GM19099 (cell line): ENCODE measurements around the gene ZNF778.
A peak's percentile ranks its signal among the peaks of the same experiment; 100 is the strongest.

Source experiments
- POLR2A ChIP-seq: IDR thresholded peaks from 3 replicates; pipeline ENCODE4 v1.6.1; 2011; ENCODE audit warnings: low read depth; ENCODE audit not compliant: insufficient read length; ENCODE audit errors: extremely low read depth

ZNF778 gene

DNA sequence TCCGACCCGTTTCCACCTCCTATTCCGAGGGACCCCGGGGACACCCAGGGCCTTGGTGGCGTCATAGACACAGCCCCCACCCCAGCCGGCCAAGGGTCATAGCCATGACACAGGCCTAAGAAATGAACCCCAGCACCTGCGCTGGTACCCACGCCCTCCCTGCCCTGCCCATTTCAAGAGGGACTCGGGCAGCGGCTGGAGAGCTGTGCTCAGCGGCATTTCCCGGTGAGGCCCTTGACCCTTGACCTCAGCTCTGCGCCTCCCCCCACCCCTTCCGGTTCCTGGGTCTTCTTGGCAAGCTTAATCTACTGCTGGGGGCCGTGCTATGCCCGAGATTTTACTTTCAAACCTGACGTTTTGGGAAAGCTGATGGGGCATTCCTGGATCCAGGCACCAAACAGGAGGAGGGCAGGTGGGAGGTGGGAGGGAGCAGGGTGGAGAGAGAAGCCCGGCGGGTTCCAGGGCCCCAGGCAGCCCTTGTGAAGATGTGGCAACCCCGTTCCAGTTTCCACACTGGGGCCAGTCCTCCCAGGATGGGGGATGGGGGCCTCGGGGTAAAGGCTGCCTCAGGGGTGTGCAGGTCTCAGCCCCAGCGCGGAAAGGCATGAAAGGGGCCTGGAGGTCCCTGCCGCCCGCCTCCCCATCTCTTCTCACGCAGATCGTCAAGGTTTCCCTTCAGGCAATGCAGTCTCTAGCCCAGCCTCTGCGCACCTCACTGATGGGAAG is 17.2 kb upstream of the ZNF778 start, which contains the start of gene SLC22A31:
Gene SLC22A31 (minus strand): TSS at position 414 of the 726 bp plus-strand sequence. CDS start 36 bp downstream, at position 378.
- no peak for TF ChIP-seq POLR2A

DNA sequence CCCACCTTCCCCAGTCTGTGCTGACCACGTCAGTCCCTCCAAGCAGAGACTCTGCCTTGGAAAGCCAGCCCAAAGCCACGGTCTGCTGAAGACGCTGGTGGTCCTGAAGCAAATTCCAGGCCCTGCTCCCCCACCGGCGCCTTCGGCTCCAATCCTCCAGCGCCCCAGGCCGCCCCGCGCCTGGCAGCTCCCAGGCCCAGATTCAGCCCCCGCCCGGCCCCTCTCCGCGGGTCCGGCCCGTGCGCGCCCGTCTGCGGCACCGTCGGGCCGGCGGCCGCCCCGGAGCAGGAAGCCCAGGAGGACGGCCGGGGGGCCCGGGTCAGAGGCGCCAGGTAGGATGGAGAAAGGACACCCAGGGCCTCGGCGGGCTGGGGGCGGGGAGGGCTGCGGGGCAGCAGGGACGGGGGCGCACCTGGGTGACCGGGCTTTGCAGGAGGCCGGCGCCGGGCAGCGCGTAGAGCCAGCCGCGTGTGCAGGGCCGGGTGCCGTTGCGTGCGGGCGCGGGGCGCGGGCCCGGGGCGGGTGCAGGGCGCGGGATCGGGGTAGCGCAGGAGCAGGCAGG is 16.6 kb upstream of the ZNF778 start:
- no peak for TF ChIP-seq POLR2A

GRCh38 chr16:89201439-89202377 is 15.8 kb upstream of the ZNF778 start:
- no peak for TF ChIP-seq POLR2A

DNA sequence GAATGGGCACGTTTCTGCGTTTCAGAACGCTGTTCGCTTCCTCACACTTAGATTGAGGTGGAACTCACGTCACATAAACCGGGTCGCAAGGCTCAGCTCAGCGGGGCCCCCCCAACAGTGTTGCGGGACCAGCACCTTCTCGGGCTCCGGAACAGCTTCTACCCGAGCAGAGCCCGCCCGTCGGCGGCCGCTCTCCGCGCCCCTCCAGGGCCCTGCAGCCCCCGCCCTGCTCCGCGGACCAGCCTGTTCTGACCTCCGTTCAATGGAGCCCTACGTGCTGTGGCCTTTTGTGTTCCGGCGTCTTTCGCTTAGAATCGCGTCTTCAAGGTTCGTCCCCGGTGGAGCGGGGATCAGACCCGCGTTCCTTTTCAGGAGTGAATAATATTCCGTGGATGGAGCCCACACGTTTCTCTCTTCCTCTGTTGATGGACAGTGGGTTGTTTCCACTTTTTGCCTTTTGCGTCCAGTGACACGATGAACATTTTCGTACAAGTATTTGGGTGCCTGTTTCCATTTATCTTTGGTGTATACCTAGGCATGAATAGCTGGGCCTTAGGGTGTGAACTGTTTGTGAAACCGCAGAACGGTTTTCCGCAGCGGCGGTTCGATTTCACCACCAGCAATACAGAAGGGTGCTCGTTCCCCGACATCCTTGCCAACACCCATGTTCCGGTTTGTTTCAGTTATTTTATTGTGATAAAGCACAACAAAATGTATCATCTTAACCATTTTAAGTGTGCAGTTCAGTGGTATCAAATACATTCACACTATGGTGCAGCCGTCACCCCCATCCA is 14.9 kb upstream of the ZNF778 start:
- no peak for TF ChIP-seq POLR2A

GRCh38 chr16:89207993-89208392 is 9.5 kb upstream of the ZNF778 start:
- no peak for TF ChIP-seq POLR2A

DNA sequence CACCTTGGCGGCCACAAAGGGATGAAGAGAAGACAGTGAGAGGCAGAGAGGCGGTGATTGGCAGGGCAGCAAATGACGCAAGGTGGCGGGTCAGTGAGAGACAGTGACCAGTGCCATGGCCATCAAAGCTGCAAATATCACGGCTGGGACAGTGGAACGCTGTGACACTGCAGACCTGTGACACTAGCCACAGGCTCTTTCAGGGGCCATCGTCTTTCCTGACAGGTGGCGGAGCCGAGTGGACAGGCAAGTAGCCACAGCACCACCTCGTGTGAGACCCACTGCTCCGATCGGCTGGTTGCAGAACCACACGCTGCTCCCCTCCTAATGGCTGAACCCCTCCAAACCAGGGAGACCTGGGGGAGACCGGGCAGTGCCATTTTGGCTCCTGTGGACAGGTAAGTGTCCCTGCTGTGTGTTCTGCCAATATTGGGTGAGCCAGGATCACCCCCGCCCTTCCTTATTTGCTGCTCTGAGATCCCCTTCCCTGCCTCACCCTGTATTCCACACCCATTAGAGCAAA is 7.9 kb upstream of the ZNF778 start:
- TF ChIP-seq POLR2A, result no peak

GRCh38 chr16:89210165-89210903 is 7.2 kb upstream of the ZNF778 start:
- TF ChIP-seq POLR2A, result no peak

- TF ChIP-seq POLR2A, result no peak
Observed at GRCh38 chr16:89210904-89211515, 6.5 kb upstream of the ZNF778 start.

DNA sequence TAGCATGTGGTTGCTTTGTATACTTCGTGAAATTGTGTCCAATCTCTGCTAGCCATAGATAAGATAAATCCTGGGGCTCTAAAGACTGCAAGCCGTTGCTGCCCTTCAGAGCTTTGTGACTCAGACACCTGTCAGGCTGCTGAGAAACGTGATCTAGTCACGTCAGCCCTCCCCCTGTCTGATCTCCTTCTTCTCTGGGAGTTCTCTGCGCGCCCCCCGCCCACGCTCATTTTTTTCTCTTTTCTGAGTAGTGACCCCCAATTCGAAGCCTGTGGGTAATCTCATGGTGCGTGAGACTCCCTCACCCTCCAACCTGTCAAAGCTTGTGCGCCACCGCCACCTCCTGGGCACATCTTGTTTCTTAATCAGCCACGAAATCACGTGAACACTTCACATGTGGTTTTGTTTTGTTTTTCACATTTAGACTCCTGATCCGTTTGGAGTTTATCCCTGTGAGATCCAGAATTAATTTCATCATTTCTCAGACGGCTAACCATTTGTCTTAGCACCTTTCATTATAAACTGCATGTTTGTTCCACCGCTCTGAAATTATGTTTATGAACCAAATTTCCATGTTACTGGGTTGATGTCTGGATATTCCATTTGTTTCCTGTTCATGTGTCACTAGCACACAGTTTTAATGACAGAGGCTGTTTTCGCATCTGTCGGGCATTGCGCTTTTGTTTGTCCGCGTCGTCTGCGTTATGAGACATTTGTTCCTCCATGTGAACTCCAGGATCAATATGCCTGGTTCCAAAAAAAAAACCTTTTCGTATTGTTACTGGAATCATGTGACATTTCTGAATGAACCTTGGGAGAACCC is 977 bp upstream of the ZNF778 start:
- TF ChIP-seq POLR2A, result peak; percentile 20

DNA sequence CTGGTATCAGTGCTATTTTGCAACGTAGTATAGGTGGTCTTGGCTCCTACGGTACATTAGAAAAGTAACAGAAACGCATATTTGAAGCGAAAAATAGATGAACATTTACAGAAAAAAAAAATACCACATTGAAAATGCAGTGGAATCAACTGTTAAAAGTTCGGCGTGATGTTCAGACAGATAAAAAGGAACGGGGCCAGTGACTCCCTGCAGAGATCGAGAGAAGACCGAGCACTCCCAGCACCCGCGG is 440 bp upstream of the ZNF778 start:
- TF ChIP-seq POLR2A, result no peak

DNA sequence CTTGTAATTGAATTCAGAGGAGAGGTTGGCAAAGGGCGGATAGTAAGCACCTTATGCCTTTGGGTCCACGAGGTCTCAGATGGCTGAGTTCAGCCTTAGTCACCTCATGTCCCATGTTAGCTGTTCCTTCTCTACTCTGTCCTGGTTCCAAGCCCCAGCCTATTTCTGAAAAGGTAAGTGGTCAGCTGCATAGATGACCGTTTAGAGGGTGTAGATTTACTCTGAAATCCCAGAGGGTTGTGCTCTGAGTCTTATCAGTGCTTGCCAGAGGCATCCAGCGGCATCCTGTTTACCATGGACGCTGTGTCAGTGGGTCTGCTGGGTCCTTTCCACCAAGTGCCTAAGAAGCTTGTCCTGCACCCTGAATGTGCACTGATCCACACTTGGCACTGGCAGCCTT is 1.9 kb downstream of the ZNF778 start:
- TF ChIP-seq POLR2A, result no peak

DNA sequence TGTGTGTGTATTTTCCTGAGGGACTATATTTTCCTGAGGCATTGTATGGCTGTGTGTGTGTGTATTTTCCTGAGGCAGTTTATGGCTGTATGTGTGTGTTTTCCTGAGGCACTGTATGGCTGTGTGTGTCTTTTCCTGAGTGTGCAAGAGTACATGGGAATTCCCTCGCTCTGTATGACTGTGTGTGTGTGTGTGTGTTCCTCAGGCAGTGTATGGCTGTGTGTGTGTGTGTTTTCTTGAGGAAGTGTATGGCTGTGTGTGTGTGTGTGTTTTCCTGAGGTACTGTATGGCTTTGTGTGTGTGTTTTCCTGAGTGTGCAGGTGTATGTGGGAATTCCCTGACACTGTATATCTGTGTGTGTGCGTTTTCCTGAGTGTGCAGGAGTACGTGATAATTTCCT is 4.1 kb downstream of the ZNF778 start:
- TF ChIP-seq POLR2A, result no peak

DNA sequence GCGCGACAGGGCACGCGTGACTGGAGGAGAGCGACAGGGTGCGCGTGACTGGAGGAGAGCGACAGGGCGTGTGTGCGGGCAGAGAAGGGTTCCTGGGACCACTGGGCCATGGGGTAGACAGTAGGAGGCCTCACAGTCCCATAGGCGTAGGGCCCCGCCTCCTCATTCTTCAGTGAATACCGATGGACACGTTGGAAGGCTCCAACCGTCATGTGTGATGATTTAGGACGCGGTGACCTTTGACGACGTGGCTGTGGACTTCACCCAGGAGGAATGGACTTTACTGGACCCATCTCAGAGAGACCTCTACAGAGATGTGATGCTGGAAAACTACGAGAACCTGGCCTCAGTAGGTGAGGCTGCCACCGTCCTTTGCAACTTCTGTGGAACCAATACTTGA is 5.4 kb downstream of the ZNF778 start:
- no peak for TF ChIP-seq POLR2A
